ENCODE results near the gene MBNL3.
"Not testable (repeated sequence)": the region's sequence is repeated elsewhere in the genome, so short reads cannot be mapped to it uniquely, and the experiment has no call there.

The MBNL3 gene

DNA sequence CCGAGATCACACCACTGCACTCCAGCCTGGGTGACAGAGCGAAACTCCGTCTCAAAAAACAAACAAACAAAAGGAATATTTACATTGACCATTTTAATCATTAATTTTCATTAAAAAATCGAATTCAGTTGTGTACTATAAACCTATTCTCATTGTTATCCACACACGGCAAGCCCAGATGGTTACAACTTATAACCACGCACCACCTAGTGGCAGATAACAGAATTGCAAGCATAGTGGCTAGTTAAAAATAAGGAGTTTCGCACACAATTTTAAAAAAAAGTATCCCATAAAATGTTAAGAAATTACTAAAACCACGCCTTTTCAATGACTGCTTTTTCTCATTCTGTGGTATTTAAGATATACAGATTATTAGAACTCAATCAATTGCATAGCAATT lies 25.4 kb downstream of the MBNL3 start:
- no peaks in the 10 kb centered on the region for H3F3A ChIP-seq (ENCODE audit: insufficient read depth)
- H3K27ac ChIP-seq (ENCODE audit: low read depth, low read length), result no peak overlapping the region
- H3K36me3 ChIP-seq (ENCODE audit: low read length), result no peaks in the 10 kb centered on the region
- H3K9ac ChIP-seq (ENCODE audit: low read length), result no peak overlapping the region
- H3K27me3 ChIP-seq (ENCODE audit: low read length), result no peaks in the 10 kb centered on the region
- TF ChIP-seq, protein P1, sequence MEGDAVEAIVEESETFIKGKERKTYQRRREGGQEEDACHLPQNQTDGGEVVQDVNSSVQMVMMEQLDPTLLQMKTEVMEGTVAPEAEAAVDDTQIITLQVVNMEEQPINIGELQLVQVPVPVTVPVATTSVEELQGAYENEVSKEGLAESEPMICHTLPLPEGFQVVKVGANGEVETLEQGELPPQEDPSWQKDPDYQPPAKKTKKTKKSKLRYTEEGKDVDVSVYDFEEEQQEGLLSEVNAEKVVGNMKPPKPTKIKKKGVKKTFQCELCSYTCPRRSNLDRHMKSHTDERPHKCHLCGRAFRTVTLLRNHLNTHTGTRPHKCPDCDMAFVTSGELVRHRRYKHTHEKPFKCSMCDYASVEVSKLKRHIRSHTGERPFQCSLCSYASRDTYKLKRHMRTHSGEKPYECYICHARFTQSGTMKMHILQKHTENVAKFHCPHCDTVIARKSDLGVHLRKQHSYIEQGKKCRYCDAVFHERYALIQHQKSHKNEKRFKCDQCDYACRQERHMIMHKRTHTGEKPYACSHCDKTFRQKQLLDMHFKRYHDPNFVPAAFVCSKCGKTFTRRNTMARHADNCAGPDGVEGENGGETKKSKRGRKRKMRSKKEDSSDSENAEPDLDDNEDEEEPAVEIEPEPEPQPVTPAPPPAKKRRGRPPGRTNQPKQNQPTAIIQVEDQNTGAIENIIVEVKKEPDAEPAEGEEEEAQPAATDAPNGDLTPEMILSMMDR (IDR thresholded peaks at IDR 0.05; ENCODE audit: insufficient read depth, low read length, poor library complexity, severe bottlenecking), result no peak
- TF ChIP-seq EZH2phosphoT487 (conservative IDR thresholded peaks at IDR 0.05; ENCODE audit: low read length), result no peak
- no peak overlapping the region for H3K4me3 ChIP-seq (ENCODE audit: insufficient read depth, low read length, poor library complexity, severe bottlenecking)
- H3K9me3 ChIP-seq (ENCODE audit: insufficient read depth, low read length), result no peaks in the 10 kb centered on the region
- H2AFZ ChIP-seq (ENCODE audit: low read depth, low read length, severe bottlenecking), result no peak overlapping the region
- no peaks in the 10 kb centered on the region for H3K9me2 ChIP-seq (replicated peaks; ENCODE audit: insufficient read depth, low read length)
- H3K79me2 ChIP-seq (ENCODE audit: insufficient read depth, low read length), result no peaks in the 10 kb centered on the region
- no peaks in the 10 kb centered on the region for H4K20me1 ChIP-seq (ENCODE audit: low read depth, low read length)
- H3K4me2 ChIP-seq (ENCODE audit: low read depth, low read length, poor library complexity, severe bottlenecking), result no peak overlapping the region

DNA sequence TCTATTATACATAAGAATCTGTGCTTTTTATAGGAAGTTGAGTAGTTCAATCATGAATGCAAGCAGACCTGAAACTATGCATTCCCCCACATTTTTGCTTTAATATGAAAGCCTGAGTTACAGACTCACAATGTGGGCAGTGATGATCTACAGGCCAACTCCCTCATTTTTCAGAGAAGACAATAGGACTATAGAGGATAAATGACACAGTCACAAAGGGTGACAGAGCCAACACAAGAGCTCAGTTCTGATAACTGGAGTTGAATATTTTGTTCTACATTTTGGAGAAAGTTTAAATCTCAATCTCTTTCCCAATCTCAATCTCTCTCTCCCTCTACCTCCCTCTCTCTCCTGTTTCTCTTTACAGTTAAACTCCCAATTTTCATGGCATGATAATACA lies 27.0 kb downstream of the MBNL3 start:
- Histone ChIP-seq H3K4me2 (ENCODE audit: low read depth, low read length, poor library complexity, severe bottlenecking) (no peak overlapping the region), H3K36me3 (ENCODE audit: low read length) (no peaks in the 10 kb centered on the region), H3K9me3 (ENCODE audit: insufficient read depth, low read length) (no peaks in the 10 kb centered on the region), H3K9me2 (replicated peaks; ENCODE audit: insufficient read depth, low read length) (no peaks in the 10 kb centered on the region), H3K27me3 (ENCODE audit: low read length) (no peaks in the 10 kb centered on the region), H3K9ac (ENCODE audit: low read length) (no peak overlapping the region), H3K4me3 (ENCODE audit: insufficient read depth, low read length, poor library complexity, severe bottlenecking) (no peak overlapping the region), H2AFZ (ENCODE audit: low read depth, low read length, severe bottlenecking) (no peak overlapping the region), H3K27ac (ENCODE audit: low read depth, low read length) (no peak overlapping the region), H3F3A (ENCODE audit: insufficient read depth) (no peaks in the 10 kb centered on the region), H3K79me2 (ENCODE audit: insufficient read depth, low read length) (no peaks in the 10 kb centered on the region), H4K20me1 (ENCODE audit: low read depth, low read length) (no peaks in the 10 kb centered on the region)
- TF ChIP-seq, protein P1 (IDR thresholded peaks at IDR 0.05; ENCODE audit: insufficient read depth, low read length, poor library complexity, severe bottlenecking), result no peak

DNA sequence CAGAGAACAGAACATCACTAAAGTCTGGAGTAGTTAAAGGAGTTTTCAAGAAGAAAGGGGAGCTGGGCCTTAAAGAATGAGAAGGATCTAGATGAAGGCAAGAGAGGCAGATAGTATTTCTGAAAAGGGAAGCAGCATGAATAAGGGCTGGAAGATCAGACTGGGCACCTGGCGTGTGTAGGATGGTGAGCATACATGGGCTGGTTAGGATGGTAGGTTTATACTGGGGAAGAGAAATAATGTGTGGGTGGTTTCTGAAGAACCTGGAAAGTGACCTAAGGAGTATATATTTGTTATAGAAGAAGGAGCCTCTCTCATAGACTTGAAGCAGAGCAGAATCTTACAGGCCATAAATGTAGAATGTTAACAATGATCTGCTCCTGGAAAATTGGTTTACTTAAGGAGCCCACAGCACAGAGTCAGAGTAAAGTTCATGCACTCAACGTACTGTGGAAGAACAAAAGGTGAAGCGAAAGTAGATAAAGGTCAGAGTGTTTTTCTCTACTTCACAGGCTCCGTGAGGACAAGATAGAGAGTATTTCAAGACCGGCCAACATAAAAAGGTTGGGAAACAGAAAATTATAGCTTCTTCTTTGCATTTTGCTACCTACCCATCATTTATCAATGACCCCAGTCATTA lies 35.8 kb downstream of the MBNL3 start:
- H3K27ac ChIP-seq (ENCODE audit: low read depth, low read length), result no peak overlapping the region
- no peak overlapping the region for H3K4me3 ChIP-seq (ENCODE audit: insufficient read depth, low read length, poor library complexity, severe bottlenecking)
- no peaks in the 10 kb centered on the region for H3K9me2 ChIP-seq (replicated peaks; ENCODE audit: insufficient read depth, low read length)
- TF ChIP-seq, protein P1 (IDR thresholded peaks at IDR 0.05; ENCODE audit: insufficient read depth, low read length, poor library complexity, severe bottlenecking), result no peak
- TF ChIP-seq EZH2phosphoT487 (conservative IDR thresholded peaks at IDR 0.05; ENCODE audit: low read length), result no peak
- H3K27me3 ChIP-seq (ENCODE audit: low read length), result no peaks in the 10 kb centered on the region
- H3K9ac ChIP-seq (ENCODE audit: low read length), result no peak overlapping the region
- H3K9me3 ChIP-seq (ENCODE audit: insufficient read depth, low read length), result no peaks in the 10 kb centered on the region
- no peak overlapping the region for H3K4me2 ChIP-seq (ENCODE audit: low read depth, low read length, poor library complexity, severe bottlenecking)
- H4K20me1 ChIP-seq (ENCODE audit: low read depth, low read length), result no peaks in the 10 kb centered on the region
- H2AFZ ChIP-seq (ENCODE audit: low read depth, low read length, severe bottlenecking), result no peak overlapping the region
- H3K36me3 ChIP-seq (ENCODE audit: low read length), result no peaks in the 10 kb centered on the region
- no peaks in the 10 kb centered on the region for H3F3A ChIP-seq (ENCODE audit: insufficient read depth)
- H3K79me2 ChIP-seq (ENCODE audit: insufficient read depth, low read length), result no peaks in the 10 kb centered on the region

DNA sequence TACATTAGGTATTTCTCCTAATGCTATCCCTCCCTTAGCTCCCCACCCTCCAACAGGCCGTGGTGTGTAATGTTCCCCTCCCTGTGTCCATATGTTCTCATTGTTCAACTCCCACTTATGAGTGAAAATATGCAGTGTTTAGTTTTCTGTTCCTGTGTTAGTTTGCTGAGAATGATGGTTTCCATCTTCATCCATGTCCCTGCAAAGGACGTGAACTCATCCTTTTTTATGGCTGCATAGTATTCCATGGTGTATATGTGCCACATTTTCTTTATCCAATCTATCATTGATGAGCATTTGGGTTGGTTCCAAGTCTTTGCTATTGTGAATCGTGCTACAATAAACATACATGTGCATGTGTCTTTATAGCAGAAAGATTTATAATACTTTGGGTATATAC lies 42.9 kb downstream of the MBNL3 start:
- H4K20me1 ChIP-seq (ENCODE audit: low read depth, low read length); H3K79me2 ChIP-seq (ENCODE audit: insufficient read depth, low read length); H3K36me3 ChIP-seq (ENCODE audit: low read length); H3K4me2 ChIP-seq (ENCODE audit: low read depth, low read length, poor library complexity, severe bottlenecking); H3K27me3 ChIP-seq (ENCODE audit: low read length); H3F3A ChIP-seq (ENCODE audit: insufficient read depth); H2AFZ ChIP-seq (ENCODE audit: low read depth, low read length, severe bottlenecking); H3K27ac ChIP-seq (ENCODE audit: low read depth, low read length); H3K4me3 ChIP-seq (ENCODE audit: insufficient read depth, low read length, poor library complexity, severe bottlenecking); H3K9me2 ChIP-seq (replicated peaks; ENCODE audit: insufficient read depth, low read length); H3K9ac ChIP-seq (ENCODE audit: low read length); H3K9me3 ChIP-seq (ENCODE audit: insufficient read depth, low read length): not testable (repeated sequence)

All from SU-DHL-6 (cell line).